Measurements from ENCODE around the gene GRIK4.

- TF ChIP-seq CTCF (IDR thresholded peaks at IDR 0.05): no peak
- TF ChIP-seq POLR2A (IDR thresholded peaks at IDR 0.05): no peak
- no peak for TF ChIP-seq EP300 (IDR thresholded peaks at IDR 0.05)
These were observed 274.7 kb downstream of the GRIK4 start for GRCh38 chr11:120786206-120786735.
